ENCODE results near the gene IER2.

IER2 gene

GRCh38 chr19:13112555-13112954 lies 37.7 kb upstream of the IER2 start:
- Histone ChIP-seq H3K4me1 (peaks cover under 1% of the 10 kb centered on the region; the same call in 1 of the 2 replicates), H3K4me3 (no peak overlapping the region), H3K36me3 (replicated peaks) (peaks cover 41% of the 10 kb centered on the region), H3K9me3 (no peaks in the 10 kb centered on the region), H3K27me3 (ENCODE audit: low read depth) (no peaks in the 10 kb centered on the region)
- DNase-seq (ENCODE audit: low spot score in 2 of 2), result no peak
- in situ Hi-C loops (cut with MboI; ENCODE audit: low sequenced_read_pairs), result no loop called here

DNA sequence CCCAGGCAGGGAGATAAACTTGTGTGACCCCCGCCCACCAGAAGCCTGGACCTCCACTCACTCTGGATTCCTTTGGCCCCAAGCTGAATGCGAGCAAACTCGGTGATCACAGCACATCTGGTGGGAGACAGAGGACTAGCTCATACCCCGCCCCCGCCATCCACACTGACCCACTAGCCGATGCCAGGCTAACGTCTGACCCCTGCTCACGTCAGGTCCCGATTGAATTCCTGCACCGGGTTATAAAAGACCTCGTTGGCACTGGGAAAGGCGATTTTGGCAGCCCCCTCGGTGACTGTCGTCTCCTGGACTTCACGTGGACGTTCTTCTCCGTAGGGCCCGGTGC lies 34.3 kb upstream of the IER2 start:
- in situ Hi-C loops (cut with MboI; ENCODE audit: low sequenced_read_pairs), result no loop called here
- no peak for DNase-seq (ENCODE audit: low spot score in 2 of 2)

DNA sequence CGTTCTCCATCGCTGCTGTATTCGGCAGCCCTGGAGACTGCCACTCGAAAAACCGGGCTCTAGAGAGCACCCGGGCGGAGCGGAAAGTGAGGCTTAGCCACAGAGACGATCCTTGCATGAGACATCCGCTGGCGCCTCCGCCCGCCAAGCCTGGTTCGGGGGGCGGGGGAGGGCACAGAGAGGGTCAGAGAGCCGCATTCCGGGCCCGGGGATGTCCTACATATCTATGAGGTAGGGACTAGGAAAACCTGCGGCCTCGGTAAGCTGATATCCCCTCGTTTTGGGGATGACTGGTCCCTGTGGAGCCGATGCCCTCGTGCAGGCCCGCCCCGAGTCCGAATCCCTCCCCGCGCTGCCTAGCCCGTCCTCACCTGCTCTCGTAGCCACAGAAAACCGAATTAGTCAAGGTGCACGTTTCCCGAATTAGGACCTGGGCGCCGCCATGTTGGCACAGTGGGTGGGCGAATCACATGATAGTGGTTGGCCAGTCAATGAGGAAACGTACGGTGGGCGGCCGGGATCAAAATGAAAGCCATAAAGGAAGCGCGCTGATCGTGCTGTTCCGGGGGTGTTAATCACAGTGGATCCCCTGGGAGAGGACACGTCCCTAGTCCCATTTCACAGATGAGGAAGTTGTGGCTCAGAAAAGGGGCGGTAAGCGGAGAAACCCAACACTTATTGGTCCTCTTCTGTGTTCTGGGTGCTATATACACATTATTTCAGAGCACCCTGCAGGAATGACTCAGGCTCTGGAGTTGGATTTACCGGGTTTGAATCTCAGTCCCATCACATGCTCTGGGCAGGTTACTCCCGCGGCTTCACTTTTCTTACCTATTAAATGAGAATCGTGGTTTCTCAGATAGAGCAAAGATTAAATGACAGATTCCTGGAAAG lies 33.7 kb upstream of the IER2 start, which contains the start of gene TRMT1:
TSS of gene TRMT1 (minus strand) at position 459 of the 894 bp plus-strand sequence. CDS start at position 118, 341 bp downstream.
- Histone ChIP-seq H3K4me3 (peak within 1 kb of the TSS; percentile 96), H3K9me3 (no peaks in the 10 kb centered on the region), H3K4me1 (peaks cover 10% of the 10 kb centered on the region), H3K27me3 (ENCODE audit: low read depth) (no peaks in the 10 kb centered on the region), H3K36me3 (replicated peaks) (peaks cover 48% of the 10 kb centered on the region)
- in situ Hi-C loops (cut with MboI; ENCODE audit: low sequenced_read_pairs), result no loop called here
- DNase-seq (ENCODE audit: low spot score in 2 of 2), result peak; percentile 85 to 96

More for the DNA sequence above, 34.3 kb upstream of the IER2 start:
- no peaks in the 10 kb centered on the region for H3K27me3 ChIP-seq (ENCODE audit: low read depth)
- H3K36me3 ChIP-seq (replicated peaks), result peaks cover 43% of the 10 kb centered on the region
- peaks cover 10% of the 10 kb centered on the region for H3K4me1 ChIP-seq
- no peaks in the 10 kb centered on the region for H3K9me3 ChIP-seq
- peak overlapping the region; percentile 96 for H3K4me3 ChIP-seq

DNA sequence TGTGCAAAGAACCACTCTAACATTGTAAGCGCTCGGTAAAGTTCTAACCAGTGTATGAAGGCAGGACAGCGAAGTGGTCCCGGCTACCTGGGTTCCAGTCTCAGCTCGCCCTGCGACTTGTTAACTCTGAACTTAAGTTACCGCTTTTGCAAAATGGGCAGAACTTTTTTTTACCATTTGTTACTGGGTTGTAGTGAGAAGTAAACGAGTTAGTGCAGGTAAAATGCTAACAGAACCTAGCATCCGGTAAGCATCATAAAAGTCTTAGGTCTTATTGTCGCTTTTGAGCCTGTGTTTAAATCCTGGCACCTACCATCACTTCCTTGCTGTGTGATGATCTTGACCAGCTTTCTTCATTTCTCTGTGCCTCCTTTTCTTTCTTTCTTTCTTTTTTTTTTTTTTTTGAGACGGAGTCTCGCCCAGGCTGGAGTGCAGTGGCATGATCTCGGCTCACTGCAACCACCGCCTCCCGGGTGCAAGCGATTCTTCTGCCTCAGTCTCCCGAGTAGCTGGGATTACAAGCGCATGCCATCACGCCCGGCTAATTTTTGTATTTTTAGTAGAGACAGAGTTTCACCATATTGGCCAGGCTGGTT lies 32.9 kb upstream of the IER2 start:
- Histone ChIP-seq H3K36me3 (replicated peaks) (peaks cover 50% of the 10 kb centered on the region), H3K4me3 (peak overlapping the region; percentile 96), H3K4me1 (peaks cover 10% of the 10 kb centered on the region), H3K27me3 (ENCODE audit: low read depth) (no peaks in the 10 kb centered on the region), H3K9me3 (no peaks in the 10 kb centered on the region)
- DNase-seq (ENCODE audit: low spot score in 2 of 2), result peak; percentile 22 to 39
- in situ Hi-C loops (cut with MboI; ENCODE audit: low sequenced_read_pairs), result no loop called here

DNA sequence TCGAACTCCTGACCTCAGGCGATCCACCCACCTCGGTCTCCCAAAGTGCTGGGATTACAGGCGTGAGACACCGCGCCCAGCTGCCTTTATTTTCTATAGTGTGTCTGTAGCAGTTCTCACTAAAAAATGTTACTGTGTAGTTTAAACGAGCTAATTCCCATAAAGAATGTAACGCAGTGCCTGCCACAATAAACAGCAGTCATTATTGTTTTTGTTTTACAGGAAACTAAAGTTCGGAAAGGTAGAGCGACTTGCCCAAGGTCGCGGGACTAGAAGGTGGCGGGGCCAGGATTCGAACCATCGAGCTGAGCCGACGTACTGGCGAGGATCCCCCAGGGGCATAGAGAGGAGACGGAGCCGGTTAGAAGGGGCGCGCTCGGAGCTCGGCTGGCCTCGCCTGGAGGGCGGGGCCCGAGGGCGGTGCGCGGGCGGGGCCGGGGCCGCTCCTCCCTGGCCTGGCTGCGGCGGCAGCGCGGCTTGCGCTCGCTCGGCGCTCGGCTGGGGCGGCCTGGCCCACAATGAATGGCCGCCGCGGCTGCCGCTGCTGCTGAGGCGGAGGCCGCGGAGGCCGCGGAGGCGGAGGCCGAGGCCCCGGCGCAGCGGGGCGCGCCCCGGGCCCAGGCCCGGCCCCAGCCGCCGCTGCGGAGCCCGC lies 32.3 kb upstream of the IER2 start, which contains the start of gene NACC1:
TSS of gene NACC1 (plus strand) at position 493 of the 652 bp plus-strand sequence. CDS start 16,944 bp downstream, outside the sequence.
- in situ Hi-C loops (cut with MboI; ENCODE audit: low sequenced_read_pairs), result no loop called here
- Histone ChIP-seq H3K36me3 (replicated peaks) (peaks cover 43% of the 10 kb centered on the region), H3K4me1 (peaks cover 10% of the 10 kb centered on the region), H3K27me3 (ENCODE audit: low read depth) (no peaks in the 10 kb centered on the region), H3K4me3 (peak within 1 kb of the TSS; percentile 97), H3K9me3 (no peaks in the 10 kb centered on the region)
- peak; percentile 86 to 94 for DNase-seq (ENCODE audit: low spot score in 2 of 2)

DNA sequence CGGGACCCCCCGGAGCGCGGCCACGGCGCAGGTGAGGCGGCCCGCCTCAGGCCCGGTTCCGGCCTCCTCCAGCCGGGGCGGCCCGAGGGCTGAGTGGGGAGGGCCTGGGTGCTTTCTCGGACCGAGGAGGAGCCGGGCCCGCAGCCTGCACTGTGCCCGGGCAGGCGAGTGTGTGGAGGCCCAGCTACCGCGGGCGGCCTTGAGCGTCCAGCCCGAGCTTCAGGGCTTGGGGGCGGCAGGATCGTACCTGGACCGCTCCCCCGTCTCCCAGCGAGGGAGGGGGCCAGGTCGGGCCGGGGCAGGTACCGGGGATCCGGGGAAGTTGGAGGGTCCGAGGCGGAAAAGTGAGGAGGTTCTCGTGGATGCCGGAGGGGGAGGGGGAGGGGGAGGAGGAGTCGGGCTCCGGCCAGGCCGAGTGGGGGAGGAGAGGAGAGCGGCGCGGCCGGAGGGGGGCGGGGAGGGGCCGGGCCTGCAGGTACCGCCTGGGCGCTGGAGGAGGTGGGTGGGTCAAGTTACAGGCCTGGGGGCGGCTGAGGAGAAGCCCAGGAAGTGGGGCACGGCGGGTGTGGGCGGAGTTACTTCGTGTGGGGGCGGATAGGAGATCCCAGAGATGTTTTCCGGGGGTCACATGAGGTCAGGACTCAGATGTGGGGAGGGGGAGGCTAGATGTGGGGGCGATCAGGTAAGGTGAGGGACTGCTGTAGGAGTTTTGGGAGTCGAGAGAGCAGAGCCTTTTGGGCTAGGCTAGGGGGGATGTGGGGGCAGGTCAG lies 31.6 kb upstream of the IER2 start:
- in situ Hi-C loops (cut with MboI; ENCODE audit: low sequenced_read_pairs), result no loop called here
- H3K4me1 ChIP-seq, result peaks cover 10% of the 10 kb centered on the region
- H3K9me3 ChIP-seq, result no peaks in the 10 kb centered on the region
- H3K27me3 ChIP-seq (ENCODE audit: low read depth), result no peaks in the 10 kb centered on the region
- peak overlapping the region; percentile 97 for H3K4me3 ChIP-seq
- DNase-seq (ENCODE audit: low spot score in 2 of 2), result peak; percentile 70 to 89
- H3K36me3 ChIP-seq (replicated peaks), result peaks cover 41% of the 10 kb centered on the region

DNA sequence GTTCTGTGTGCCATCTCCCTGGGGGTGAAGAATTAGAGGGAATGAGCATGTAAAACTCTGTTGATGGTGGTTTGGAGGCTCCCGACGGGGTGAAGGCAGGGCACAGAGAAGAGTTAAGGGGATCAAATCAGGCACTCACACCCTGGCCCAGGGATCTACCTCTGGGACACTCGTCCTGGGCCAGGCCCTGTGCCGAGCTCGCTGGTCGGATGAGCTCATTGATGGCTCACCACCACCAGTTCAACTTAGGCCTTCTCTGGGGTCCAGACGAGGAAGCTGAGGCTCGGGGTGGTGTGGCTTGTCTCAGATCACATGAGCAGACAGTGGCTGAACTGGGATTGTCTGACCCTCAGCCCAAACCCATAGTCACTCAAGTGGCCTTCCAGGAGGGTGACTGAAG lies 30.6 kb upstream of the IER2 start:
- DNase-seq (ENCODE audit: low spot score in 2 of 2), result no peak
- no peaks in the 10 kb centered on the region for H3K27me3 ChIP-seq (ENCODE audit: low read depth)
- H3K36me3 ChIP-seq (replicated peaks), result peaks cover 41% of the 10 kb centered on the region
- H3K4me3 ChIP-seq, result peak overlapping the region; percentile 97
- in situ Hi-C loops (cut with MboI; ENCODE audit: low sequenced_read_pairs), result no loop called here
- H3K4me1 ChIP-seq, result peaks cover 10% of the 10 kb centered on the region
- H3K9me3 ChIP-seq, result no peaks in the 10 kb centered on the region

- H3K27me3 ChIP-seq (ENCODE audit: low read depth), result no peaks in the 10 kb centered on the region
- H3K9me3 ChIP-seq, result no peaks in the 10 kb centered on the region
- in situ Hi-C loops (cut with MboI; ENCODE audit: low sequenced_read_pairs), result no loop called here
- no peak for DNase-seq (ENCODE audit: low spot score in 2 of 2)
- H3K4me3 ChIP-seq, result no peak overlapping the region
- H3K4me1 ChIP-seq, result peaks cover 10% of the 10 kb centered on the region
- peaks cover 40% of the 10 kb centered on the region for H3K36me3 ChIP-seq (replicated peaks)
Measured at GRCh38 chr19:13120031-13120430, 30.2 kb upstream of the IER2 start.

DNA sequence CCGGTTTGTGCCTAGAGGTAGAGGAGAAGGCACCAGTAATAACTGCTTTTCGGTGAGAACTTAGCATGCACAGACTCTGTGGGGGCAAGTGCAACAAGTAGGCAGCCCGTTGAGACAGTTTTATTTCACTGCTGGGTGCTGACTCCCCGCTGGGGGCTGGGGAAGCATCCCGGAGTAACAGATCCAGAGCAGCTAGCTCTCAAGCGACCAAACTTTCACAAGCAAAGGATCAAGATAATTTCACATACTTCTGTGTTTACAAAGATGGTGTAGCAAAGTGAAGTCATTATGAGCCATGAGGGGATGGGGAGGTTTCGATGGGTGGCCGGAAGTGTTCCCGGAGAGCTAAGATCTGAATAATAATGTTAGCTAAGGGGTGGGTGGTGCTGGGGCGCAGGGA lies 29.4 kb upstream of the IER2 start:
- H3K4me1 ChIP-seq, result peaks cover 10% of the 10 kb centered on the region
- H3K4me3 ChIP-seq, result no peak overlapping the region
- in situ Hi-C loops (cut with MboI; ENCODE audit: low sequenced_read_pairs), result no loop called here
- H3K27me3 ChIP-seq (ENCODE audit: low read depth), result no peaks in the 10 kb centered on the region
- no peak for DNase-seq (ENCODE audit: low spot score in 2 of 2)
- H3K36me3 ChIP-seq (replicated peaks), result peaks cover 40% of the 10 kb centered on the region
- no peaks in the 10 kb centered on the region for H3K9me3 ChIP-seq

DNA sequence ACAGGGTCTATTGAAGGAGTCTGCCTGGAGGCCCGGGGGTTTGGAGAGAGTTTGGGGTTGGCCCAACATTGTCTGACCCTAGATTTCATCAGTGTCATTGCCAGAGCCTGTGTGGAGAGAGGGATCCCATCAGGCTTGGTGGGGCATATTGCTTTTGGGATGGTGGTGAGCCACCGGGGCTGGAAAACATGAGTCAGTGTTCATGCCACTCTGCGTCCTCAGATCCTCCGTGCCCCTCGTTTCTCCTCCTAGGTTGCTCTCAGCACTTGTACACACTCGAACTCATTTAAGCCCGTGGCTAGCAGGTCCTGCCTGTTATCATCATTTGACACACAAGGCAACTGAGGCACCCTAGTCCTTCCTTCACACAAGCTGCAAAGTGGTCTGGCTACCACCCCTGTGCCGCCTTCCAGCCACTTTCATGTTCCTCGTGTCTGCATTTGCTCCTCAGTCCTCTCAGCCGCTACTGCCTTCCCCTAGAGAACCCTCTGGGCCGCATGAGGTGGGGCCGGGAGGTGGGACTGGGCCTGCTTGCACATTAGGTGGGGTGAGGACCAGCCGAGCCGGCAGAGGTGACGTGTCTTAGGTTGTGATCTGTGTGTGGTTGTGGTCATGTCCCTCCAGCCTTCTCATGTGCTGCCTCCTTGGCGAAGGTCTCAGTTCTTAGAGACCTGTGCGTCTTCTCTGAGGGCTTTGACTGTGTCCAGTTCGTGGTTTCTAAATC lies 28.5 kb upstream of the IER2 start:
- Histone ChIP-seq H3K36me3 (replicated peaks) (peaks cover 44% of the 10 kb centered on the region), H3K9me3 (no peaks in the 10 kb centered on the region), H3K4me3 (no peak overlapping the region), H3K4me1 (peaks cover 10% of the 10 kb centered on the region), H3K27me3 (ENCODE audit: low read depth) (no peaks in the 10 kb centered on the region)
- in situ Hi-C loops (cut with MboI; ENCODE audit: low sequenced_read_pairs), result no loop called here
- DNase-seq (ENCODE audit: low spot score in 2 of 2), result no peak

GRCh38 chr19:13122275-13122878 lies 27.8 kb upstream of the IER2 start:
- Histone ChIP-seq H3K9me3 (no peaks in the 10 kb centered on the region), H3K4me1 (peaks cover 10% of the 10 kb centered on the region)

More at GRCh38 chr19:13122275-13122878, 27.8 kb upstream of the IER2 start:
- DNase-seq (ENCODE audit: low spot score in 2 of 2), result no peak
- no peak overlapping the region for H3K4me3 ChIP-seq
- H3K36me3 ChIP-seq (replicated peaks), result peaks cover 44% of the 10 kb centered on the region
- in situ Hi-C loops (cut with MboI; ENCODE audit: low sequenced_read_pairs), result no loop called here
- H3K27me3 ChIP-seq (ENCODE audit: low read depth), result no peaks in the 10 kb centered on the region
